Keratinocyte (primary cell): ENCODE results near the gene SCAMP1. TPM values are rescaled to one million over a fixed set of nuclear protein-coding genes. Genes with fewer than 3 reads are reported as not detected.

Experiments
- DNase-seq: peaks from one replicate; pipeline ENCODE4 v3.0.0-alpha.2; 2011; ENCODE audit warnings: low read depth, missing footprints, low spot score
- FAIRE-seq: peaks from 2 replicates; lab custom pipeline; 2011; peaks lifted over from hg19 to GRCh38; lab: Jason Lieb, UNC
- H2AFZ ChIP-seq: 2 replicates; pipeline ENCODE4 v1.6.0; 2012; ENCODE audit warnings: low read length, control low read depth, inconsistent platforms; ENCODE audit not compliant: control insufficient read depth
- H3K27ac ChIP-seq: 2 replicates; pipeline ENCODE4 v1.5.1; 2011; ENCODE audit warnings: low read length; ENCODE audit not compliant: control insufficient read depth, insufficient read depth
- H3K27me3 ChIP-seq: 3 replicates; pipeline ENCODE4 v1.6.0; 2011; ENCODE audit warnings: low read length; ENCODE audit not compliant: control insufficient read depth, insufficient read depth; ENCODE audit errors: extremely low read depth
- H3K36me3 ChIP-seq, 2 experiments: 2 replicates in 1 of 2; 3 replicates in 1 of 2; pipeline ENCODE4 v1.5.1; 2011; ENCODE audit warnings: low read length in 2 of 2, mild to moderate bottlenecking in 1 of 2; ENCODE audit not compliant: control insufficient read depth in 2 of 2, insufficient read depth in 2 of 2; ENCODE audit errors: extremely low read depth in 1 of 2
- H3K4me1 ChIP-seq: 3 replicates; pipeline ENCODE4 v1.5.1; 2011; ENCODE audit warnings: low read length; ENCODE audit not compliant: control insufficient read depth, insufficient read depth; ENCODE audit errors: extremely low read depth
- H3K4me2 ChIP-seq: 3 replicates; pipeline ENCODE4 v1.6.0; 2011; ENCODE audit warnings: low read depth, low read length; ENCODE audit not compliant: control insufficient read depth, insufficient read depth; ENCODE audit errors: extremely low read depth
- H3K4me3 ChIP-seq, 3 experiments: fragments of 200-600 bp in 1 of 3; sonication (generic) in 1 of 3; 2 replicates in 2 of 3; 3 replicates in 1 of 3; pipeline ENCODE4 v1.5.1; 2011 to 2016; ENCODE audit warnings: low read length in 3 of 3, mild to moderate bottlenecking in 3 of 3, control low read depth in 2 of 3, inconsistent platforms in 1 of 3, low read depth in 1 of 3, mixed read lengths in 1 of 3, mixed run types in 1 of 3, moderate library complexity in 1 of 3; ENCODE audit not compliant: control insufficient read depth in 2 of 3, insufficient read depth in 2 of 3; ENCODE audit errors: extremely low read depth in 1 of 3
- H3K79me2 ChIP-seq: 2 replicates; pipeline ENCODE4 v1.6.0; 2012; ENCODE audit warnings: low read length; ENCODE audit not compliant: control insufficient read depth, insufficient read depth
- H3K9ac ChIP-seq: 3 replicates; pipeline ENCODE4 v1.6.0; 2011; ENCODE audit warnings: low read length; ENCODE audit not compliant: control insufficient read depth, insufficient read depth; ENCODE audit errors: extremely low read depth
- H3K9me1 ChIP-seq: 3 replicates; pipeline ENCODE4 v1.6.0; 2011; ENCODE audit warnings: low read length; ENCODE audit not compliant: control insufficient read depth, insufficient read depth; ENCODE audit errors: extremely low read depth
- H3K9me3 ChIP-seq: 2 replicates; pipeline ENCODE4 v1.5.1; 2012; ENCODE audit warnings: low read depth, low read length; ENCODE audit not compliant: control insufficient read depth
- H4K20me1 ChIP-seq: 3 replicates; pipeline ENCODE4 v1.6.0; 2011; ENCODE audit warnings: low read length; ENCODE audit not compliant: control insufficient read depth, insufficient read depth; ENCODE audit errors: extremely low read depth
- EZH2 ChIP-seq: IDR thresholded peaks from one replicate; pipeline ENCODE4 v1.6.1; 2012; ENCODE audit warnings: inconsistent platforms, mild to moderate bottlenecking, low read length, moderate library complexity
- dilution Hi-C: fragments of 300-500 bp; cut with MboI; formaldehyde crosslinking; loops from one replicate; pipeline ENCODE4 v1.7.0; 2020; ENCODE audit warnings: low sequenced_read_pairs; ENCODE audit not compliant: extremely low pct_ligation_motif_present
- polyA plus RNA-seq, 5 experiments: library from polyadenylated mRNA; depleted of rRNA in 3 of 5; stranded (reverse) in 3 of 5; stranded (forward) in 1 of 5; unstranded in 1 of 5; fragments of >200 nt; gene quantifications; 1 replicate in 1 of 5; 2 replicates in 3 of 5; 3 replicates in 1 of 5; pipeline versions ENCODE4 v1.2.1 to v1.2.3, GENCODE V29; 2011 to 2012; ENCODE audit warnings: missing spikeins in 2 of 5, low read depth in 1 of 5, low replicate concordance in 1 of 5
- TF ChIP-seq, protein P1 (sequence below), 3 experiments: IDR thresholded peaks in 1 of 3; conservative IDR thresholded peaks in 1 of 3; optimal IDR thresholded peaks in 1 of 3; 2 replicates in 2 of 3; 3 replicates in 1 of 3; pipeline versions ENCODE3 to v1.5.1; 2011; ENCODE audit warnings: low read length in 3 of 3, mild to moderate bottlenecking in 3 of 3, moderate library complexity in 2 of 3, control low read depth in 1 of 3, inconsistent platforms in 1 of 3; ENCODE audit not compliant: insufficient read depth in 2 of 3; ENCODE audit errors: extremely low read depth in 1 of 3

SCAMP1 gene
- polyA plus RNA-seq, 1 donor (not counting 4 experiments of a cell fraction or from before 2014, with no cell fraction given) = 36.6 TPM

- dilution Hi-C loops = no loop called here
- Histone ChIP-seq H3K4me1 (no peaks in the 10 kb centered on the region), H3K9me3 (no peaks in the 10 kb centered on the region), H3K4me2 (no peak overlapping the region), H3K27ac (no peak overlapping the region), H3K79me2 (no peaks in the 10 kb centered on the region), H4K20me1 (no peaks in the 10 kb centered on the region), H2AFZ (no peak overlapping the region), H3K9me1 (no peaks in the 10 kb centered on the region), H3K36me3 (no peaks in the 10 kb centered on the region), H3K4me3 (no peak overlapping the region), H3K27me3 (no peaks in the 10 kb centered on the region), H3K9ac (no peak overlapping the region)
- TF ChIP-seq EZH2 = no peak
- TF ChIP-seq, protein P1, sequence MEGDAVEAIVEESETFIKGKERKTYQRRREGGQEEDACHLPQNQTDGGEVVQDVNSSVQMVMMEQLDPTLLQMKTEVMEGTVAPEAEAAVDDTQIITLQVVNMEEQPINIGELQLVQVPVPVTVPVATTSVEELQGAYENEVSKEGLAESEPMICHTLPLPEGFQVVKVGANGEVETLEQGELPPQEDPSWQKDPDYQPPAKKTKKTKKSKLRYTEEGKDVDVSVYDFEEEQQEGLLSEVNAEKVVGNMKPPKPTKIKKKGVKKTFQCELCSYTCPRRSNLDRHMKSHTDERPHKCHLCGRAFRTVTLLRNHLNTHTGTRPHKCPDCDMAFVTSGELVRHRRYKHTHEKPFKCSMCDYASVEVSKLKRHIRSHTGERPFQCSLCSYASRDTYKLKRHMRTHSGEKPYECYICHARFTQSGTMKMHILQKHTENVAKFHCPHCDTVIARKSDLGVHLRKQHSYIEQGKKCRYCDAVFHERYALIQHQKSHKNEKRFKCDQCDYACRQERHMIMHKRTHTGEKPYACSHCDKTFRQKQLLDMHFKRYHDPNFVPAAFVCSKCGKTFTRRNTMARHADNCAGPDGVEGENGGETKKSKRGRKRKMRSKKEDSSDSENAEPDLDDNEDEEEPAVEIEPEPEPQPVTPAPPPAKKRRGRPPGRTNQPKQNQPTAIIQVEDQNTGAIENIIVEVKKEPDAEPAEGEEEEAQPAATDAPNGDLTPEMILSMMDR (optimal IDR thresholded peaks at IDR 0.05 in 1 of 3, IDR thresholded peaks at IDR 0.05 in 1 of 3, conservative IDR thresholded peaks at IDR 0.05 in 1 of 3; ENCODE audit: extremely low read depth in 1 of 3, insufficient read depth in 2 of 3, low read length in 3 of 3) = no peak
- DNase-seq (no peak), FAIRE-seq (no peak)
Measured at GRCh38 chr5:78420548-78420947, 60.1 kb downstream of the SCAMP1 start.

DNA sequence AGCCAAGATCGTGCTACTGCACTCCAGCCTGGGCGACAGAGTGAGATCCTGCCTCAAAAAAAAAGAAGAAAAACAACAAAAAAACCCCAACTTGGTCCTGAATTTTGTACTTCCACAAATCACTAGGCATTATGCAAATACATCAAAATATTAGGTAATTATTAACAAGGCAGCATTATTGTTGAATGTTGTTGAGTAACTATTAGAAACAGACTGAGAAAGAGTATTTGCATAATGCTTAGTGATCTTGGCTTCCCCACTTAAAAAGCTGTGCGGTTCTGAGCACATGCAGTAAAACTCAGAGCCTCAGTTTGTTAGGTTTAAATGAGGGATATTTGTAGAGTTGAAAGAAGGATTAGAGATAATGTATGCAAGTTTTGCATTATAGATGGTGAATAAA lies 64.2 kb downstream of the SCAMP1 start:
- dilution Hi-C loops = no loop called here
- H2AFZ ChIP-seq = no peak overlapping the region

More for the DNA sequence above, 64.2 kb downstream of the SCAMP1 start:
- TF ChIP-seq, protein P1 (optimal IDR thresholded peaks at IDR 0.05 in 1 of 3, IDR thresholded peaks at IDR 0.05 in 1 of 3, conservative IDR thresholded peaks at IDR 0.05 in 1 of 3; ENCODE audit: extremely low read depth in 1 of 3, insufficient read depth in 2 of 3, low read length in 3 of 3) = no peak
- no peak for TF ChIP-seq EZH2
- no peak overlapping the region for H3K4me2 ChIP-seq
- H3K4me1 ChIP-seq = no peaks in the 10 kb centered on the region
- DNase-seq = no peak
- H3K4me3 ChIP-seq = no peak overlapping the region
- FAIRE-seq = no peak
- no peak overlapping the region for H3K27ac ChIP-seq
- no peaks in the 10 kb centered on the region for H3K36me3 ChIP-seq
- H3K9me3 ChIP-seq = no peaks in the 10 kb centered on the region
- H3K27me3 ChIP-seq = no peaks in the 10 kb centered on the region
- H3K9ac ChIP-seq = no peak overlapping the region
- H4K20me1 ChIP-seq = no peaks in the 10 kb centered on the region
- no peaks in the 10 kb centered on the region for H3K79me2 ChIP-seq
- no peaks in the 10 kb centered on the region for H3K9me1 ChIP-seq
